ENCODE measurements around the gene MYL5.

GRCh38 chr4:629915-630641, 44.3 kb upstream of the MYL5 start:
- TF ChIP-seq CTCF (IDR thresholded peaks at IDR 0.05) = no peak
- TF ChIP-seq POLR2A (IDR thresholded peaks at IDR 0.05; ENCODE audit: low read length) = no peak
- no peak for TF ChIP-seq MYC (IDR thresholded peaks at IDR 0.05; ENCODE audit: borderline replicate concordance, low read length)
- TF ChIP-seq EP300 (IDR thresholded peaks at IDR 0.05) = no peak
- no peak for TF ChIP-seq CEBPB (IDR thresholded peaks at IDR 0.05)
- TF ChIP-seq ZC3H11A (IDR thresholded peaks at IDR 0.05) = no peak
- TF ChIP-seq REST (IDR thresholded peaks at IDR 0.05) = no peak
- TF ChIP-seq POLR2AphosphoS2 (conservative IDR thresholded peaks at IDR 0.05; ENCODE audit: low read length) = no peak
- no peak for TF ChIP-seq JUN (IDR thresholded peaks at IDR 0.05)
- no peak for TF ChIP-seq RAD21 (conservative IDR thresholded peaks at IDR 0.05 in 1 of 2, IDR thresholded peaks at IDR 0.05 in 1 of 2)
- no peak for TF ChIP-seq SREBF2 (IDR thresholded peaks at IDR 0.05)
